Dedifferentiated amniotic fluid mesenchymal stem cell (primary cell): Measurements from ENCODE around the gene NEK2.
A peak's percentile ranks its signal among the peaks of the same experiment; 100 is the strongest.
"Not testable (repeated sequence)": the region's sequence is repeated elsewhere in the genome, so short reads cannot be mapped to it uniquely, and the experiment has no call there.

Experiments
- DNase-seq: peaks from one replicate; pipeline ENCODE4 v3.0.0-alpha.2; 2016; ENCODE audit errors: extremely low spot score

The NEK2 gene

GRCh38 chr1:211695135-211695816, 19.9 kb upstream of the NEK2 start:
- DNase-seq: no peak

GRCh38 chr1:211693911-211694310, 18.5 kb upstream of the NEK2 start:
- DNase-seq: not testable (repeated sequence)

- DNase-seq: no peak
Measured at GRCh38 chr1:211688421-211688820, 13.0 kb upstream of the NEK2 start.

GRCh38 chr1:211687462-211688215, 12.2 kb upstream of the NEK2 start:
- no peak for DNase-seq

- no peak for DNase-seq
Measured at GRCh38 chr1:211685823-211686222, 10.4 kb upstream of the NEK2 start.

GRCh38 chr1:211684791-211685190, 9.4 kb upstream of the NEK2 start:
- DNase-seq: no peak

GRCh38 chr1:211684331-211684730, 8.9 kb upstream of the NEK2 start:
- DNase-seq: no peak

GRCh38 chr1:211683396-211684297, 8.2 kb upstream of the NEK2 start:
- DNase-seq: no peak

- not testable (repeated sequence) for DNase-seq
Measured at GRCh38 chr1:211682186-211682585, 6.8 kb upstream of the NEK2 start.

GRCh38 chr1:211680752-211681327, 5.4 kb upstream of the NEK2 start:
- DNase-seq: peak; percentile 95

GRCh38 chr1:211677659-211678058, 2.2 kb upstream of the NEK2 start:
- no peak for DNase-seq

GRCh38 chr1:211676761-211677160, 1.3 kb upstream of the NEK2 start:
- no peak for DNase-seq

GRCh38 chr1:211676106-211676583, 724 bp upstream of the NEK2 start:
- no peak for DNase-seq

GRCh38 chr1:211667065-211667617, 8.3 kb downstream of the NEK2 start:
- no peak for DNase-seq

GRCh38 chr1:211660718-211661222, 14.7 kb downstream of the NEK2 start:
- no peak for DNase-seq

GRCh38 chr1:211656728-211657127, 18.7 kb downstream of the NEK2 start:
- DNase-seq: no peak

- peak; percentile 90 for DNase-seq
Measured at GRCh38 chr1:211654838-211655787, 20.3 kb downstream of the NEK2 start.

- DNase-seq: no peak
Measured at GRCh38 chr1:211653959-211654496, 21.4 kb downstream of the NEK2 start.

- no peak for DNase-seq
Measured at GRCh38 chr1:211653293-211653692, 22.1 kb downstream of the NEK2 start.

GRCh38 chr1:211652371-211652770, 23.1 kb downstream of the NEK2 start:
- no peak for DNase-seq
